Astrocyte (in vitro differentiated cells and primary cell): ENCODE results near the gene EHBP1. TPM values are rescaled to one million over a fixed set of nuclear protein-coding genes. Genes with fewer than 3 reads are reported as not detected.
A peak's percentile ranks its signal among the peaks of the same experiment; 100 is the strongest.

Experiments
- DNase-seq: peaks from one replicate; pipeline ENCODE4 v3.0.0-alpha.2; 2010; ENCODE audit warnings: low read depth
- FAIRE-seq: peaks from 2 replicates; lab custom pipeline; 2011; peaks lifted over from hg19 to GRCh38; lab: Jason Lieb, UNC
- H2AFZ ChIP-seq: 2 replicates; pipeline ENCODE4 v1.6.0; 2012; ENCODE audit warnings: low read depth, low read length, inconsistent platforms
- H3K27ac ChIP-seq: 2 replicates; pipeline ENCODE4 v1.5.1; 2011; ENCODE audit warnings: low read depth, low read length, inconsistent platforms
- H3K27me3 ChIP-seq: 2 replicates; pipeline ENCODE4 v1.6.0; 2011; ENCODE audit warnings: low read length, inconsistent platforms; ENCODE audit not compliant: insufficient read depth
- H3K36me3 ChIP-seq: 2 replicates; pipeline ENCODE4 v1.5.1; 2011; ENCODE audit warnings: low read length, inconsistent platforms; ENCODE audit not compliant: insufficient read depth
- H3K4me1 ChIP-seq: 2 replicates; pipeline ENCODE4 v1.5.1; 2011; ENCODE audit warnings: low read length, inconsistent platforms; ENCODE audit not compliant: insufficient read depth
- H3K4me2 ChIP-seq: 2 replicates; pipeline ENCODE4 v1.6.0; 2012; ENCODE audit warnings: low read length, inconsistent platforms
- H3K4me3 ChIP-seq: 2 replicates; pipeline ENCODE4 v1.5.1; 2011; ENCODE audit warnings: low read depth, mild to moderate bottlenecking, low read length, inconsistent platforms; ENCODE audit not compliant: insufficient read depth
- H3K79me2 ChIP-seq: 2 replicates; pipeline ENCODE4 v1.6.0; 2012; ENCODE audit warnings: mild to moderate bottlenecking, low read length, inconsistent platforms; ENCODE audit not compliant: insufficient read depth
- H3K9ac ChIP-seq: 2 replicates; pipeline ENCODE4 v1.6.0; 2012; ENCODE audit warnings: mild to moderate bottlenecking, low read length, inconsistent platforms
- H3K9me3 ChIP-seq: 2 replicates; pipeline ENCODE4 v1.5.1; 2012; ENCODE audit warnings: low read depth, mild to moderate bottlenecking, low read length, inconsistent platforms; ENCODE audit not compliant: insufficient read depth
- H4K20me1 ChIP-seq: 2 replicates; pipeline ENCODE4 v1.6.0; 2012; ENCODE audit warnings: low read length, inconsistent platforms; ENCODE audit not compliant: insufficient read depth
- H3K27ac Mint-ChIP-seq: one replicate; pipeline ENCODE4 v1.8.0; 2021; ENCODE audit warnings: mild to moderate bottlenecking, mixed read lengths; ENCODE audit not compliant: unreplicated experiment
- H3K27me3 Mint-ChIP-seq: one replicate; pipeline ENCODE4 v1.8.0; 2021; ENCODE audit warnings: low read depth, mixed read lengths; ENCODE audit not compliant: unreplicated experiment
- H3K36me3 Mint-ChIP-seq: one replicate; pipeline ENCODE4 v1.8.0; 2021; ENCODE audit warnings: low read depth, mixed read lengths; ENCODE audit not compliant: unreplicated experiment
- H3K4me1 Mint-ChIP-seq: one replicate; pipeline ENCODE4 v1.8.0; 2021; ENCODE audit warnings: low read depth, mixed read lengths; ENCODE audit not compliant: unreplicated experiment
- H3K4me3 Mint-ChIP-seq: one replicate; pipeline ENCODE4 v1.8.0; 2021; ENCODE audit warnings: mild to moderate bottlenecking, moderate library complexity, mixed read lengths; ENCODE audit not compliant: unreplicated experiment
- H3K9me3 Mint-ChIP-seq: one replicate; pipeline ENCODE4 v1.8.0; 2021; ENCODE audit warnings: mild to moderate bottlenecking, mixed read lengths; ENCODE audit not compliant: unreplicated experiment
- EZH2 ChIP-seq: IDR thresholded peaks from 2 replicates; pipeline ENCODE4 v1.6.1; 2012; ENCODE audit warnings: mild to moderate bottlenecking, low read length, inconsistent platforms; ENCODE audit not compliant: insufficient read depth
- total RNA-seq: library from RNA; stranded (reverse); gene quantifications from 2 replicates; pipeline ENCODE4 v1.2.1, GENCODE V29; 2021
- TF ChIP-seq, protein P1 (sequence below): IDR thresholded peaks from 2 replicates; pipeline ENCODE4 v1.5.1; 2011; ENCODE audit warnings: low read depth, mild to moderate bottlenecking, inconsistent platforms, low read length, moderate library complexity; ENCODE audit not compliant: insufficient read depth

The EHBP1 gene
- total RNA-seq, 1 donor from 2014 or later = 44.1 TPM

DNA sequence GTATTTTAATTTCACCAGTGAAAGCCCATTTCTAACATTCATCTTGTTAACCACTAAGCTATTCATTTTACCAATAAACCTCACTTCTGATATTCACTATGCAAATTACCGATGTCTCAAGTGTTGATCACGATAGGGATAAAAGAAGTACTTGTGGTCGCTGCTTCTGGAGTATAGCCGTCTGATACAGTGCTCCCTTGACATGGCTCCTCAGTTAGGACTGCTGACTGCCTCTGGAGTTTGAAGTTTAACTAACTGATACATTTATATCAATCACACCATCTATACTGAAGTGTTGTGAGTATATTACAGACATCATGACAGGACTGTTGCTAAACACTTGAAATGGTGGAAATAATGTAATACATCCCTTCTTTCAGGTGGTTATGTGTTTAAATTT, 95.6 kb downstream of the EHBP1 start:
- TF ChIP-seq, protein P1, sequence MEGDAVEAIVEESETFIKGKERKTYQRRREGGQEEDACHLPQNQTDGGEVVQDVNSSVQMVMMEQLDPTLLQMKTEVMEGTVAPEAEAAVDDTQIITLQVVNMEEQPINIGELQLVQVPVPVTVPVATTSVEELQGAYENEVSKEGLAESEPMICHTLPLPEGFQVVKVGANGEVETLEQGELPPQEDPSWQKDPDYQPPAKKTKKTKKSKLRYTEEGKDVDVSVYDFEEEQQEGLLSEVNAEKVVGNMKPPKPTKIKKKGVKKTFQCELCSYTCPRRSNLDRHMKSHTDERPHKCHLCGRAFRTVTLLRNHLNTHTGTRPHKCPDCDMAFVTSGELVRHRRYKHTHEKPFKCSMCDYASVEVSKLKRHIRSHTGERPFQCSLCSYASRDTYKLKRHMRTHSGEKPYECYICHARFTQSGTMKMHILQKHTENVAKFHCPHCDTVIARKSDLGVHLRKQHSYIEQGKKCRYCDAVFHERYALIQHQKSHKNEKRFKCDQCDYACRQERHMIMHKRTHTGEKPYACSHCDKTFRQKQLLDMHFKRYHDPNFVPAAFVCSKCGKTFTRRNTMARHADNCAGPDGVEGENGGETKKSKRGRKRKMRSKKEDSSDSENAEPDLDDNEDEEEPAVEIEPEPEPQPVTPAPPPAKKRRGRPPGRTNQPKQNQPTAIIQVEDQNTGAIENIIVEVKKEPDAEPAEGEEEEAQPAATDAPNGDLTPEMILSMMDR = no peak
- TF ChIP-seq EZH2 = no peak
- no peak for FAIRE-seq
- Mint-ChIP-seq H3K9me3 (peaks cover 1% of the 10 kb centered on the region), H3K27me3 (no peaks in the 10 kb centered on the region), H3K36me3 (peaks cover under 1% of the 10 kb centered on the region), H3K27ac (no peak overlapping the region), H3K4me3 (no peak overlapping the region), H3K4me1 (peaks cover 2% of the 10 kb centered on the region)
- Histone ChIP-seq H3K9me3 (no peaks in the 10 kb centered on the region), H3K27ac (no peak overlapping the region), H3K79me2 (peaks cover 8% of the 10 kb centered on the region), H3K4me2 (no peak overlapping the region), H3K9ac (no peak overlapping the region), H4K20me1 (peaks cover 4% of the 10 kb centered on the region), H3K27me3 (no peaks in the 10 kb centered on the region), H2AFZ (no peak overlapping the region), H3K4me1 (no peaks in the 10 kb centered on the region), H3K4me3 (no peak overlapping the region), H3K36me3 (no peaks in the 10 kb centered on the region)
- DNase-seq = no peak

DNA sequence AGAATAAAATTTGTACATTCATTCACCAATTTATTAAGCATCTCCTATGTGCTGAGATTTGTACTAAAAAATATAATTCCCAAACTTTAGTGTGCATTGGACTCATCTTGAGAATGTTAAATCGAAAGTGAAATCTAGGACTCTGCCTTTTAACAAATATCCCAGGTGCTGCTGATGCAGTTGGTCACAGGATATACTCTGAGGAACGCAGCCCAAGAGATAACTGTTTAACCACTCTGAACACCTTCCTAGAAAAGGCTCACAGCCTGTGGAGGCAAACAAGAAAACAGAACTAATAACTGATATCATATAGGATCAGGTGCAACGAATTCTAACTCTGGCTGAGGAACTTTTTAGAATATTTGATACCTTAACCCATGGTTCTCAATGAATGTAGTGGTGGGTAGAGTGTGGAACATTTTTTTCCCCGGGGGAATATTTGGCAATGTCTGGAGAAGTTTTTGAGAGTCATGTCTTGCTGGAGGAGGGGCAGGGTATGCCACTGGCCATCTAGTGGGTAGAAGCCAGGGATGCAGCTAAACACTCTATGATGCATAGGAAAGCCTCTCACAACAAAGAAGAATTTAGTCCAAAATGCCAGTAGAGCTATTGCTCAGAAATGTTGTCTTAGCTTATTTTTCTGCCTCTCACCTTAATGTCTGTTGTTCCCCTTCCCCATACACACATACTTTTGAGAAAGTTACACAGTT, 96.5 kb downstream of the EHBP1 start:
- H3K79me2 ChIP-seq = peaks cover 3% of the 10 kb centered on the region
- H3K4me3 ChIP-seq = no peak overlapping the region
- Mint-ChIP-seq H3K4me3 (no peak overlapping the region), H3K9me3 (peaks cover 3% of the 10 kb centered on the region), H3K4me1 (peaks cover 2% of the 10 kb centered on the region), H3K27ac (no peak overlapping the region), H3K27me3 (no peaks in the 10 kb centered on the region), H3K36me3 (peaks cover 2% of the 10 kb centered on the region)
- H3K4me1 ChIP-seq = no peaks in the 10 kb centered on the region
- H3K27ac ChIP-seq = no peak overlapping the region
- FAIRE-seq (no peak), DNase-seq (no peak)
- TF ChIP-seq, protein P1 = peak; percentile 16
- TF ChIP-seq EZH2 = no peak
- H3K27me3 ChIP-seq = no peaks in the 10 kb centered on the region
- H3K9me3 ChIP-seq = no peaks in the 10 kb centered on the region
- no peak overlapping the region for H3K4me2 ChIP-seq
- H4K20me1 ChIP-seq = peaks cover 4% of the 10 kb centered on the region
- no peaks in the 10 kb centered on the region for H3K36me3 ChIP-seq
- H2AFZ ChIP-seq = no peak overlapping the region
- no peak overlapping the region for H3K9ac ChIP-seq

DNA sequence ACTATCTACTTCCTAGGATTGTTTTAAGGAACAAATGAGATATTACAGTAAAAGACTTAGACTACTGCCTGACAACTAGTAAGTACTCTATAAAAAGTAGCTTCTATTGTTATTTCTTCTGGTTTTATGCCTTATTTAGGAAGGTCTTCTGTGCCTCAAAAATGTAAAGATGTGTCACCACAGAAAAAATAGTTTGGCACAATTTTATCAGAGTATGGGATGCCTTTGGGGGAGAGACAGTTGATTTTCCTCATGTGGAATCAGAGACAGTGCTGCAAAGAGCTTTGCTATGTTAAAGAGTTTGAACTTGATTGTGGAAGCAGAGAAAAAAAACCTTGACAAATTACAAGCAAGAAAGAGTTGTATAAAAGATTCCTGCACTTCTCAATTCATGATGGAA, 98.4 kb downstream of the EHBP1 start:
- H3K4me1 Mint-ChIP-seq = peaks cover 2% of the 10 kb centered on the region
- peaks cover 11% of the 10 kb centered on the region for H3K36me3 Mint-ChIP-seq
- H3K27ac ChIP-seq = no peak overlapping the region
- H4K20me1 ChIP-seq = peaks cover 4% of the 10 kb centered on the region
- no peak for TF ChIP-seq EZH2
- TF ChIP-seq, protein P1 = no peak
- H3K36me3 ChIP-seq = no peaks in the 10 kb centered on the region
- H3K79me2 ChIP-seq = peaks cover 4% of the 10 kb centered on the region
- H3K4me3 ChIP-seq = no peak overlapping the region
- DNase-seq = peak; percentile 37
- H3K9me3 Mint-ChIP-seq = peaks cover 3% of the 10 kb centered on the region
- H3K4me3 Mint-ChIP-seq = no peak overlapping the region
- no peaks in the 10 kb centered on the region for H3K4me1 ChIP-seq
- no peaks in the 10 kb centered on the region for H3K27me3 Mint-ChIP-seq
- no peak overlapping the region for H3K9ac ChIP-seq
- H3K9me3 ChIP-seq = no peaks in the 10 kb centered on the region
- H3K27ac Mint-ChIP-seq = no peak overlapping the region
- FAIRE-seq = no peak
- H3K27me3 ChIP-seq = no peaks in the 10 kb centered on the region
- H3K4me2 ChIP-seq = peak overlapping the region; percentile 0
- H2AFZ ChIP-seq = no peak overlapping the region
